NK-92 treated with Interleukin-12 subunit alpha and Interleukin-12 subunit beta, amount 100 ng/mL, for 24 hours (cell line): Measurements from ENCODE around the gene IQGAP2.

Source experiments
- DNase-seq: peaks from one replicate; lab custom pipeline; 2025; lab: John Stamatoyannopoulos, UW

Gene IQGAP2

DNA sequence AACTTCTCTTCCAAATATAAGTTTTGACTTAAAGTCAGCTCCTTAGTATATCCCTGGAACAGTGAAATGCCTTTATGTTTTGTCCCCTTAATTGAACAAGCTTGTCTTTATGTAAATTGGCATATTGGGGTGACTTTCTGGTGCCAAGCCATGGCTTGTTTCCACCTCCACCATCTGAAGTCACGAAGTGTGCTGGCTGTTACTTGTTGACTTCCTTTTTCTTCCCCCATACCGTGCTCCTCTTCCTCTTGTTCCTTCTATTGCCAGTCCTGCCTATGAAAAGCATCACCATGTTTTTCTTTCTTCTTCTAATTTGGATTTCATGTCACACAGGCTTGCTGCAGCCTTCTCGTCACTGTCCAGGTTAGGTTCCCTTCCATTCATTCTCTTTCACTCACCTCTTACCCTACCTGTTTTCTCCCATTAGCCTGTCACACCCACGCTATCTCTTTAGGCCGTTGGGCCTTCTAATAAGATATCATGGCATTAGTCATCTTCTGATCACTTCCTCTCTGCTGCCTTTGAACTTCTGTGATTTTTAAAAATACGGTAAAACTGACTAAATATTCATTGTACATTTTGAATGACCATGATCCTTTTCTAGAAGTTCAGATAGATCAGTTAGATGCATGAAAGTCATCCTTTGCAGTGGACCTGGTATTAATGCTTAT lies 48.1 kb downstream of the IQGAP2 start:
- DNase-seq, result no peak

GRCh38 chr5:76455531-76456133 lies 52.5 kb downstream of the IQGAP2 start:
- DNase-seq, result no peak

DNA sequence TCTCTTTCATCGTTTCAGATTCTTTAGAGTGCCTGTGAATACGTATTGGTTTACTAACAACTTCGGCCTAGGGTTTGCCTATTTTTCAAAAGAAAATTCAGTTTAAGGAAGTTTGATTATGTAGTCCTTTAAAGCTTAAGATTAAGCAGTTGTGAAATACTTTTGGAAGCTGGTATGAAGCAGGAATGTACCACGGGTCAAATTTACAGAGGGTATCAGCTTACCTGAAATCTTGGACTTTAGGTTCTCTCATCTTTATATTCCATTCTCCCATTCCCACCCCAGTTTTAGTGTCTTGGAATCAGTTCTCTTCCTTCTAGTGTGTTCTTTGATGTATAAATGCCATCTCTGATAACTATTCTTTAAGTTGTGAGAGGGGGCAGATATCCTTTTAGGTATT lies 53.2 kb downstream of the IQGAP2 start:
- no peak for DNase-seq

GRCh38 chr5:76457674-76458485 lies 54.8 kb downstream of the IQGAP2 start:
- DNase-seq, result no peak

DNA sequence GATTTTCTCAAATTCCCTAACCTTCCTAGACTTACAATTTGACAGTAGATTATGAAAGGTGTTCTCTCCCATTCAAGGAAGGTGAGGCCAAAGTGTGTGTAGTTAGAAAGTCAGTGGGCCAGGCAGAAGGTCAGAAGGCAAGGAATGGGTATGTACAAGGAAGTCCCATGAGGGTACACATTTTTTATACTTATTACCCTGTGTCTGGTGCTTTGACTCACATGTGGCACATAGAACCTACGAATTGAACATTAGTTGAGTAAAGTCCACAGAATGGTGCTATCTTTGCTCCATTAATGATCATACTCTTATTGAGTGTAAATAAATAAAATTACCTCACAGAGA lies 55.4 kb downstream of the IQGAP2 start:
- DNase-seq, result no peak

GRCh38 chr5:76460104-76460503 lies 57.0 kb downstream of the IQGAP2 start:
- DNase-seq, result no peak

GRCh38 chr5:76462097-76462667 lies 59.1 kb downstream of the IQGAP2 start:
- DNase-seq, result no peak

GRCh38 chr5:76467216-76467615 lies 64.1 kb downstream of the IQGAP2 start:
- no peak for DNase-seq

GRCh38 chr5:76468635-76469425 lies 65.7 kb downstream of the IQGAP2 start:
- no peak for DNase-seq

- no peak for DNase-seq
Observed at GRCh38 chr5:76469656-76470290, 66.7 kb downstream of the IQGAP2 start.

- no peak for DNase-seq
Observed at GRCh38 chr5:76470976-76471375, 67.9 kb downstream of the IQGAP2 start.

DNA sequence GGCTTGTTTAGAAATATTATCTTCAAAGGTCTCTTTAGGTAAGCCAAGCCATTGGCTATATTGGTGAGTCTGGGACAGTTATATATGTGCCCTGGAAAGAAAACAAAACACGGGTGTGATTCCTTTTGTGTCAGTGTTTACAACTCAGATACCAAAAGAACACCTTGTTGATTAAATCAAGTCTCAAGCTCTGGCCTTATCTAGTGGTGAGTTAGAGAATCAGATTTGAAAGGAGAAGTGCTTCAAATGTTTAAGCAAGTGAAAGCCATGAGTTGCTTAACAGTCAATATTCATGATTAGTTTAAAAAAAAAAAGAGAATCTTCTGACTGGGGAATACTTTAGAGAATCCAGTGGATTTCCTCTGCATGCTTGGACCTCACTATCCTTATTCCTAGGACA lies 68.3 kb downstream of the IQGAP2 start:
- DNase-seq, result no peak

GRCh38 chr5:76471987-76472334 lies 68.9 kb downstream of the IQGAP2 start:
- no peak for DNase-seq

DNA sequence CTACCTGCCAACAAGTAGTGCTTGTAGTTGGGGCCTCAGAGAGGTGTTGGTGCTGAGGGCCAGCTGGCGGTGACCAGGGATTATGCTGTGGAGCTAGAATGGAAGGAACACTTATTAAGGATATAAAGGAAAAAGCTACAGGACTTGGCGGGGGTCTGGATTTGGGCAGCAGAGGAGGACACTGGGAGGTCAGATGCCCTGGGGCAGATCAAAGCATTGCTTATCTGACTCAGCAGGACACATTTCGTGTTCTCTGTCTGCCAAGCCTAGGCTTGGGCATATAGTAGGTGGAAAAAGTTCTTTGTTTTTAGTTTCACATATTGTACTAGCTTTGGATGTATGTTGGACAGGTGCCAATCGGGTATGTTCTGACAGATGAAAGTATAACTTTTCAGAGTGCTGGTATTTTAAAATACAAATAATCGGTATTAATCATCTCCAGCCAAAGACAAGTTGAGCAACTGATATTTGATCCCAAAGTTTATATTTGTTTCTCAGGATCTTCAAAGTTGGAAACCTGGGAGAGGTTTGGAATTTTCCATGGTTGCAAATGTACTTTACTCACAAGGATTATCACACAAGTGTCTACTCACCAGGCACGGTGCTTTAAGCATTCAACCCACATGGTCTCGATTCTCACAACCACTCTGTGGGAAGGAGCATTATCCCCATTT lies 69.4 kb downstream of the IQGAP2 start:
- no peak for DNase-seq

GRCh38 chr5:76473009-76473336 lies 69.9 kb downstream of the IQGAP2 start:
- DNase-seq, result no peak

- DNase-seq, result peak; percentile 10
Observed at GRCh38 chr5:76473661-76474060, 70.6 kb downstream of the IQGAP2 start.

- no peak for DNase-seq
Observed at GRCh38 chr5:76474377-76474776, 71.3 kb downstream of the IQGAP2 start.

GRCh38 chr5:76475385-76475784 lies 72.3 kb downstream of the IQGAP2 start:
- no peak for DNase-seq

GRCh38 chr5:76475936-76476335 lies 72.9 kb downstream of the IQGAP2 start:
- no peak for DNase-seq

DNA sequence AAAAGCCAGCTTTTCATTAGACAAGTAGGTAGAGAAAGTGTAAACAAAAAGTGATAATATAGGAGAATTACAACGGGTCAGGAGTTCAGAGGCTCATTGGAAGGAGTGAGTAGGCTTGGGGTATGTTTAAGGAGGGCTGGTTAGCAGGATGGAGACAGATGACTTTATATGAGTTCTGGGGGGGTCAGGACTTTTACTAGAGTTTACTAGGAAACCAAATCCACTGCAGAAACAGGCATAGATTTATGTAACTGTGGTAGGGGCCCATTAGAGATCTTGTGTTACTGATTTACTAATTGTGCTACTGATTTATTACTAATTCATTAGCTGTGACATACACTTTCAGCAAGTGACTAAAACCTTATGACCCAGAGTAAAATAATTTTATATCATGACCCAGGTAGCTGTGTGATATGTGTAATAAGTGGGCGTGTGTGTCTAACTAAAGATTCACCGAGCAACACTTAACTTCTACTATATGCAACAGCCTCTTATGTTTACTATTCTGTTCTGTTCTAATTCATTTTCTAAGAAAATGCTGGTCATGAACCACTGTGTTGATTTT lies 73.5 kb downstream of the IQGAP2 start:
- DNase-seq, result no peak

GRCh38 chr5:76477061-76477460 lies 74.0 kb downstream of the IQGAP2 start:
- DNase-seq, result no peak
